HG03520 (cell line): ENCODE data around the gene LDHAL6B.

Experiments used
- ATAC-seq: cut with Tn5 transposase; IDR thresholded peaks from one replicate; pipeline ENCODE4 v1.9.1; 2021; ENCODE audit warnings: mild to moderate bottlenecking, moderate library complexity; ENCODE audit not compliant: unreplicated experiment

Gene LDHAL6B

GRCh38 chr15:59216911-59217310, 10.3 kb downstream of the LDHAL6B start:
- ATAC-seq: no peak

DNA sequence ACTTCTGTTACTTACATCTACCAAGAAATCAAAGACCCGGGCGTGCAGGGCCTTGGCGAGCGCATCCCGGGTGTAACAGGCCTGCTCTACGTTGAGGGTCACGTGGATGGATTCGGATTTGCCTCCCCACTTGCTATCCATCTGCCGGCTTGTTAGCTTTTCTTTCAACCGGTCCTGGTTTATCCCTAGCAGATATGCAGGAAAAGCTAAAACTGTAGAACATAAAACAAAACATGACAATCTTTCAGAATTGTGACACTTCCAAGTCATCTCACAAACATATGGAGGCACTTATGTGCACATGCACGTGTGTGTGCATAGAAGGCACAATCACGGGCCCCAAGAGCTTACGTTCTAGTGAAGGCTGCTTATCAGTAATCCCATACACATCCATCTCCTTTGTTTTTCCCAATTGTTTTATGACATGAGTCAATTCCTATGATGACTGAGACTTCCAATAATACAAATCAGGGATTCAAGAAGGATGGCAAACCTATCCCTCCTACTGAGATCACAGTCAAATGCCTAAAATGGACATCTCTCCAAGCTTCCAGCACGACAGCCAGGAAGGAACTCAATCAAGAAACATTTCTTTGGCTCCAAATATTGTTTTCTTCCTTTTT, 11.3 kb downstream of the LDHAL6B start:
- ATAC-seq: no peak

- no peak for ATAC-seq
These were observed 12.1 kb downstream of the LDHAL6B start for GRCh38 chr15:59218710-59219109.

- no peak for ATAC-seq
These were observed 15.2 kb downstream of the LDHAL6B start for GRCh38 chr15:59221511-59222505.

GRCh38 chr15:59222906-59223550, 16.4 kb downstream of the LDHAL6B start:
- no peak for ATAC-seq

GRCh38 chr15:59223736-59224135, 17.1 kb downstream of the LDHAL6B start:
- ATAC-seq: no peak

DNA sequence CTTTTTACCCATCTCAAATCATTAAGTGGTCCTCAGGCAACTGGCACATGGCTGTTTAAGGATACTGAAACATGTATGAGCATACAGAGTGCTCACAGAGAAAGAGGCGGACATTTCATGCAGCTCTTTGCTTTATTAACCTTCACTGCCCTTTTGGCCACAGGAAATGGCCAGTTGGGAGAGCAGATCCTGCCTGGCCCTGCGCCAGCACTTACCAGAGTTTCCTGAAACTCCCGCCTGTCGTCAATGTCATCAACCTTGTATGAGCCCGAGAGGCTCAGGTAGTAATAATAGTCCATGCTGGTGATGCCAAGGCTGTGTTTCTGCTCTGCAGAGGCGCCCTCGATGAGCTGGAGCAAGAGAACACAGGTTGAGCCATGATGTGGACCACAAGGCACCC, 17.8 kb downstream of the LDHAL6B start:
- no peak for ATAC-seq

DNA sequence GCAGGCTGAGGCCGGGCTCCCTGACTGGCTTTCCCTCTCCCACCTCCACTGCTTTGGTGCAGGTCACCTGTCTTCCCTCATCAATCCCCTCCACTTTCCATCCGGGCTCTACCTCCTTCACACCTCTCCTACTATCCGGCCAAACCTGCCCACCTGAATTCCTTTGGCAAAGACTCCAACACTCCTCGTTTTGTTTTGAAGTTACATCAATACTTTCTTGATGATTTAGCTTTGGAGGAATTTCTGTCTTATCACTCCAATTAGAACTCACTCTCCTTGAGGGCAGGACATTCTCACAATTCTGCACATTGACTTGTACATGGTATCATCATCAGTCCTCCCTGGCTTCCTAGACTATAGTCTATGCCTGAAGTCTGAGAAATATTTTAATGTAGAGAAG, 20.4 kb downstream of the LDHAL6B start:
- ATAC-seq: no peak

- ATAC-seq: no peak
These were observed 22.4 kb downstream of the LDHAL6B start for GRCh38 chr15:59229015-59229414.

GRCh38 chr15:59229453-59229852, 22.8 kb downstream of the LDHAL6B start:
- ATAC-seq: no peak

DNA sequence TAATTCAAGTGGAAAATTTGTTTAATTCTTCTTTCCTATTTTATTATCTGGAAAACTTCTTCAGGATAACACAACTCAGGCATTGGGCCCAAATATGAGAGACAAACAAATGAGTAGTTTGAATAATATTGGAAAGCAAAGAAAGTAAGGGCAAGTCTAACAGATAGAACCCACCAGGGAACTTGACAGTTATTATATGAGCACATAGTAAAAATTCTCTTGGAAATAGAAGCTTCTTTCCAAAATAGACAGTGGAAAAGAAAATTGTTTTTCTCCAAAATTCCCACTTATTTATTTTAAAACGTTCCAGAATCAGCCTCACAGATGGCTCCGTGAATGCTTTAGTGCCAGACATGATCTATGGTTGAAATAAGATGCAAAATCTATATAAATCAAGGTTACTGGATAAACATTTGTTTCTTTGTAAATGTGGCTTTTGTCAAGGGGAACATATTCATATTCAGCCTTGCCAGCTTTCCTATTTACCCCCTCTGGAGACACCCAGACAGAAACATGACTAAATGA, 23.9 kb downstream of the LDHAL6B start:
- ATAC-seq: no peak

DNA sequence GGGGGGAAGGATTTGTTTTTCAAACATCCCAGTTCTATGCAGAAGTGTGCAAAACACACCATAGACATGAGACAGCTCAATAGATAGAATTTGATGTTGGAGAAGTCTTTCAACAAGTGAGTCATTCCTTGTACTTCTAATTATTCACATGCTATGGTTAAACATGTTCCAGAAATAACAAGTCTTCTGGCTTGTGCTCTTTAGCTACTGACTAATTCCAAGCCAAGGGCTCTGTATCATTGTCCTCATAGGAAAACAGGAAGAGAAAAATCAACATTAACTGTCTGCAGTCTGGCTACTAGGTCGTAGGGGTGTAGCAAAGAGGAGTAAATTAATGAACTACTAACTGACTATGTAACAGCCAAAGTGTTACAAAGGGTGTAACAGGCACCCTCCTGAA, 25.8 kb downstream of the LDHAL6B start:
- no peak for ATAC-seq

DNA sequence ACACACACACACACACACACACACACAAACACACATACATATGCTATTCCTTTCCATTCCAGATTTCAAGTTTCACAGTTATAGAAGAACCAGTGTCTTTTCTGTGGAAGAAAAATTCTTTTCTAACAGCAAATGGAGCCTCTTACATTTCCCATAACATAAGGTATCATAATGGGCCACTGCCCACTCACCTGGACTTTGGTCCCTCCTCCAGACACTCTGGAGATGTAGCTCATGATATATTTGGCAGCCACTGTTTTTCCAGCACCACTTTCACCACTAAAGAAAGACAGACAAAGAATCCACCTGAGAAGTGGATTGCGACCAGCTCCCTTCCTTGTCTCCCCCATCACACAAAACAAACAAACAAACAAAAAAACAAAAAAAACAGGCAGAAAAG, 29.8 kb downstream of the LDHAL6B start:
- ATAC-seq: no peak

DNA sequence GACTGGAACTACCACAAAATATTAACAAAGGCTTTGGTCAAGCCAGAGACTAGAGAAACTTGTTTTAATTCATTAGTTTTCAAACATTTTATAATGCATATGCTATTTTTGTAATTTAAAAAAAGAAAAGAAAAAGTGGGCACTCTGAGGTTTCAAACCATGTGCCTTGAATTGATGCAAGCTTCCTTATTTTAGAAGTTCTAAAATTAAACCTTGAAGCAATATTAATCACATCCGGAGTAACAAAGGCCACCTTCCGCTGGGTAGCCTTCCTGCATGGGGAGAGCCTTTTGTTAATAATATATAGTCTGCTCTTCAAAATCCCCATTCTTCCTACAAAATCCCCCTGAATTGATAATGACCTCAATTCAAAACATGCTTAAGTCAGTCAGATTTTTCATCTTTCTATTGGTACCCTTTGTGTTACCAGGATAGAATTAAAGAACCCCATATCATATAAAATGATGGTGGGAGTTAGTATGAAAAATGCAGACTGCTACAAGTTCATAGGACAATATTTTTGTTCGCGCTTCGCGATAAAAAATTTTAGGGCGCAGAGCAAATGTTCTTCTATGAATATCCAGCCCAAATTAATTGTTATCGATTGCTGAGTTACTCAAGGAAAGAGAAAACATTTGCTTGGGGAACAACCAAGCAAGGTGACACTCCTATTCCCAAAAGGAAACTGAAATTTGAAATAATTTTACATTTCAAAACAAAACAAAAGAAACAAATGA, 30.6 kb downstream of the LDHAL6B start:
- ATAC-seq: peak; percentile 52

- peak; percentile 61 for ATAC-seq
These were observed 31.3 kb downstream of the LDHAL6B start for GRCh38 chr15:59237924-59238331.

GRCh38 chr15:59240036-59240435, 33.4 kb downstream of the LDHAL6B start:
- ATAC-seq: no peak

- ATAC-seq: no peak
These were observed 36.0 kb downstream of the LDHAL6B start for GRCh38 chr15:59242649-59243048.

DNA sequence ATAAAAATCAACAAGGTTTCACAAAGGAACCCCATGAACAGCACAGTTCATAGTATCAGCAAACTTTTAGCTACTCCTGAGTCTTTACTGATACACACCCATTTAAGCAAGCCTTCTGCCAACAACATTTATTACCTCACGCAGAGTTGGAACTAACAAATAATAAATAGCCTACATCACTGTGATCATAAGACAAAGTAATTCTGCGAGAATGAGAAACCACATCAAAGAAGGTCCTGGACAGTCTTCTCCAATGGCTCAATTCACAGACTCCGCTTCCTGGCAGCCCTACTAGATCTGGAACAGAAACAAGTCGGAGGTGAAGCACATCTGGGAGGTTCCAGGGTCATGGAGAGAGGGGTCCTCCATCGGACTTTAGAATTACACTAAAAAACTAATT, 37.0 kb downstream of the LDHAL6B start:
- ATAC-seq: no peak

GRCh38 chr15:59244337-59244736, 37.7 kb downstream of the LDHAL6B start:
- ATAC-seq: peak; percentile 82

GRCh38 chr15:59245559-59245958, 38.9 kb downstream of the LDHAL6B start:
- ATAC-seq: no peak

- ATAC-seq: no peak
These were observed 40.7 kb downstream of the LDHAL6B start for GRCh38 chr15:59247364-59247763.
